NCI-H1105 (cell line): Measurements from ENCODE around the gene GPR161.
A peak's percentile ranks its signal among the peaks of the same experiment; 100 is the strongest.

ENCODE experiments used
- DNase-seq: peaks from one replicate; lab custom pipeline; 2025; lab: John Stamatoyannopoulos, UW

Gene GPR161

DNA sequence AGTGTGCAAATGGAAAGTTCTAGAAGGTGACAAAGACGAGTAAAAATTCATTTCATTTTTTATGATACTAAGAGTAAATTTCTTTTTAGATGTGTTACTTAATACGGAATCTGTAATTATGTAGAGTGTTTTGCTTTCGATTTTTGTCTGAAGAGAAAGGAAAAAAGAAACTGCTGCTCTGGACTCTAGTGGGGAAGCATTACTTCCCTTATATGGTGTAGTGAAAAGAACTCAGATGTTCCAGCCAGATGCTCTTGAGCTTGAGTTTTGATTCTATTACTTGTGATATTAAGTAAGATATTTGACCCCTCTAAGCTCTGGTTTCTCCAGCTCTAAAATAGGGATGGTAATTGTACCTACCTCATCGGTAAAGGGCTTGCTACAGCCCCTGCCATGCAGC, 12.2 kb upstream of the GPR161 start:
- DNase-seq: no peak

DNA sequence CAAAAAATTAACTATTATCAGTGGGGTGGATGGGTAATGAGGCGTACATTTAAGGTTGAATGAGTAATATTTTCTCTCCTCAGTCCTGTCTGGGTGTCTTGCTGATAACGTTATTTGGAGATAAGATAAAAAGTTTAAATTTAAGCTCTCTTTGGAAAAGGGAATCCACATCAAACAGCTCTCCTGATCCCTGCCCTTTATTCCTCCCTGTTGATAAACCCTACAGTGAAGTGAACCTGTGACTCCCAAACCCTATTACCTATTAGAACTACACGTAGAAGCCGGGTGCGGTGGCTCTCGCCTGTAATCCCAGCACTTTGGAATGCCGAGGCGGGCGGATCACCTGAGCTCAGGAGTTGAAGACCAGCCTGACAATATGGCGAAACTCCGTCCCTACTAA, 9.9 kb upstream of the GPR161 start:
- no peak for DNase-seq

GRCh38 chr1:168146160-168146539, 9.4 kb upstream of the GPR161 start:
- no peak for DNase-seq

- peak; percentile 61 for DNase-seq
These were observed 8.7 kb upstream of the GPR161 start for GRCh38 chr1:168145184-168146159.

DNA sequence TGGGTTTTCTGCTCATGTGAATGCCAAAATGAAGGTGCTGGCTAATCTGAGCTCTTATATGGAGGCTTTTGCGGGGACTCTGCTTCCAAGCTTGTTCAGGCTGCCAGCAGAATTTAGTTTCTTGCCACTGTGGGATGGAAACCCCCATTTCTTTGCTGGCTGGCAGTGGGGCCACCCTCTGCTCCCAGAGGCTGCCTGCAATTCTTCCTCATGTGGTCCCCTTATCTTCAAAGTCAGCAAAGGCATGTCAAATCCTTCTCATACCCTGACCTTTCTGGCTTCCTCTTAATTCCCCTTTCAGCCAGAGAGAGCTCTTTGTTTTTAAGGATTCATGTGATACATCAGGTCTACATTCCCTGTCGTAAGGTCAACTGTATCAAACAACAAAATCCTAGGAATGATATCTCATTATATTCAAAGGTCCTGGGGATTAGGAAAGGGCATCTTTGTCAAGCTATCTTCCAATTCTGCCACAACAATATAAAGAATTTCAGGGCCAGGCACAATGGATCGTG, 5.2 kb upstream of the GPR161 start:
- DNase-seq: no peak

DNA sequence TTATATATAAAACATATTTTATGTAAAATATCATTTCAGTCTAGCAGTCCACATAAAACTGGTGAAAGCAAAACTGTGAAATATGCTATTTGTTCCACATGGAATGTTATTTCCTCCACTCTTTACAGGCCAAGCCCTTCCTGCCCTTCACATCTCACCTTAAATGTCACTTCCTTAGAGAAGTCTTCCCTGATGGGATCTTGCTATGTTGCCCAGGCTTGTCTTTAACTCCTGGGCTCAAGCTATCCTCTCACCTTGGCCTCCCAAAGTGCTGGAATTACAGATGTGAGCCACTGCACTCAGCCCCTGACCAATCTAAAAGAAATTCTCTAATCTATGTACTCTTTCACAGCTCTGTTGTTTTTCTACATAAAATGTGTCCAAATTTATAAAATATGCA, 2.3 kb upstream of the GPR161 start:
- no peak for DNase-seq

DNA sequence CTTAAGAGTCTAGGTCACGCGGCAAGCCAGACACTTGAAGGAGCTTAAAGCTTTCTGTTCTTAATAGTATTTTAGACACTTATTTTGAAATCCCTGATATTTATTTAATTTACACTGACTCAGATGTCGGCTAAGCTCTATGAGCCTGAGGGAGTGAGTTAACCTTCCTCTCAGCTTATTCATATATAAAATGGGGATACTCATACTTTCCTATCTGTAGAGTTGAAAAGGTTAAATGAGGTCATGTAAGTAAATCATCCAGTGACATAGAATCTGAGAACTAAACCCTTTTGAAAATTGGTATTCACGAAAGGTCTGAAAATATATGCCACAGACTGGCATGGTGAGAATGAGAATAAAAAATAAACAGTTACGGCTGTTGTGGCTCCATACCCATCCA, 1.4 kb upstream of the GPR161 start:
- no peak for DNase-seq

GRCh38 chr1:168137515-168137821, 738 bp upstream of the GPR161 start:
- DNase-seq: no peak

DNA sequence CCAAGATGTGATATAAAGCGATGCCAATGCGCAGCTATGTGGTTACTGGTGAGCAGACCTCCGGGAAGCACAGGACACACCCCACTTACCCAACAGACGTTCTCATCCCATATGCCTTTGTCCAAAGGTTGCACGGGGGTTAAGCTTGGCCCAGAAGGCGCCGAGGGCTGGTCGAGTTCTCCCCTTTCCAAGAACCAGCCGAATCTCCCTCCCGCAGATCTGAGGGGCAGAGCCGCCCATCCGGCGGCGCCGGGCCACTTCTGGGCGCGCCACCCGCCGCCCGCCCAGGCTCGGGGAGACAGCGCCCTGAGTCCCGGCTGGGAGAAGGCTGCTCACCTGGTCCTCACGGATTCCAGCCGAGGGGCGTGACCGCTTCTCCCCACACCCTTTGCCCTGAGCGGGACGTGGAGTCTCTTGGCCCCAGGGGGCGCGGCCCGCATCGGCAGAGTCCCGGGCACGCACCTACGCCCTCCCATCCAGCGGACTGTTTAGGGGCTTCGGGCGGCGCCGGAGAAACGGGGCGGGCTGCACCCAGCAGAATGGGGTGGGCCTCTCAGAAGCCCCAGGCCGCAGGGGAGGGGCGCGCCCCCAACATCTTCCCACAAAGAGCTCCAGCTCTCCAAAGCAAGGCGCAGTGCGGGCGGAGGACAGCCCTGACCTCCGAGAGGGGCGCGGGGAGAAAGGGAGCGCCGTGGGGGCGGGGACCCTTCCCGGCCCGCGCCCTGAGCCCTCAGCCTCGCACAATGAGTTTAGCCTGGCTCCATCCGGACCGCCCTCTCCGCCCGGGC, 615 bp downstream of the GPR161 start:
- DNase-seq: peak; percentile 26

GRCh38 chr1:168135116-168135920, 1.4 kb downstream of the GPR161 start:
- DNase-seq: peak; percentile 48

- no peak for DNase-seq
These were observed 2.1 kb downstream of the GPR161 start for GRCh38 chr1:168134642-168135041.

DNA sequence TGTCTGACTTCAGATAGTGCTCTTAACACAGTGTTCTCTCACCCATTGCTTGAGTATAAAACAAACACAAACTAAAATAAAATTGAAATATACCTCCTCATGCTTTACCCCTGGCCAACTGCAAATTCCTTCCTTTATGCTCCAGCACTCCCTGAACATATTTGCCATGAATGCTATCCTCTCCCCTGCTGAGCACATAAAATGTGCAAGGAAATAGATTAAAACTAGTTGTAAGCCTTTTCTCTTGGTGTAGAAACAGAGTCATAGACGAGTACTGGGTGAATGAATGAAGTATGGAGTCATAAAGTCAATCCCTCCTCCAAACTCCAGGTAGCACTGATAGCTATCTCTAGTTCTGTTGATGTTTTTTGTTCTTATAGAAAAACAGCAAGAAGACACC, 2.6 kb downstream of the GPR161 start:
- DNase-seq: no peak

DNA sequence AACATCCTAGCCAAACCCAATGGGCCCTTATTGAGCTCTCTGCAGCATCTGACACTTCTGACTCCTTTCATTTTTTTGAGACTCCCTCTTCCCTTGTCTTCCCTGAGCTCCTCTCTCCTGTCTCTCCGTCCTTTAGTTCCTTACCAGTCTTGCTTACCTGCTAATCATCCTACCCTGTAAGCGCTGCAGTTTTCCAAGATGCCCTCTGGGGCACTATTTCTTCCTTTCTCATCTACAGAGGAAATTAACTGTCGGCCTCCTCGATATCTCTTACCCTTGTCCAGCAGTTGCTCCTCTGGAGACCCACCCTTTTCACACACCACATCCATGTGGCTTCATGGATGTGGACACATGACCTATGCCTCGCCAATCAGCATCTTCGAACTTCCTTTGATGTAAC, 6.8 kb downstream of the GPR161 start:
- no peak for DNase-seq

GRCh38 chr1:168127503-168127902, 9.2 kb downstream of the GPR161 start:
- no peak for DNase-seq

- no peak for DNase-seq
These were observed 11.7 kb downstream of the GPR161 start for GRCh38 chr1:168125051-168125450.

DNA sequence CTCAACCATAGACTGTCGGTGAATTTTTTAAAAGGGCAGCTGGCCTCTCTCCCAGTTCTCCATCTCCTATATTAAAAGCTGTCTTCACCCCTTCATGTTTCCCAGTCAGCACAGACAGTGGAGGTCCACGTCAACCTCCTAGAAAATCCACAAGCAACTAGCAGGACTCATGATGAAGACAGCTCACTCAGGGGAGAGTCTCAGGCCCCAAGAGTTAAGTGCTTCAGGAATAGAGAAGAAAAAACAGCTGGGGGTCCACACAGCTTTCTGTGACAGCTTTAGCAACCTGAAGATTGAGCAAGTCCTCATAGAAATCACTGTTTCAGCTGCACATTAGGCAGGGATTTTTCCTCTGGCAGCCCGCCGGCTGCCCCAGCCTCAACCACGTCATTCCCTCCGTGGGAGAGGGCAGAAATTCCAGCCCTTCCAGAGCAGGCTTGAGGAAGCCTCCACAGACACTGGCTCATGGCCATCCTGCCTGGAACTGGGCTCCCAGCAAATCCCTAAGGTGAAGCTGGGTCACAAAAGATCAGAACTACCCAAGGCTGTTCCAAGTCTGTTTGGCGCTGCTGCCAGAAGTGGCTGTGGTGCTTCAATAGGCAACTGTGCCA, 15.2 kb downstream of the GPR161 start:
- no peak for DNase-seq

DNA sequence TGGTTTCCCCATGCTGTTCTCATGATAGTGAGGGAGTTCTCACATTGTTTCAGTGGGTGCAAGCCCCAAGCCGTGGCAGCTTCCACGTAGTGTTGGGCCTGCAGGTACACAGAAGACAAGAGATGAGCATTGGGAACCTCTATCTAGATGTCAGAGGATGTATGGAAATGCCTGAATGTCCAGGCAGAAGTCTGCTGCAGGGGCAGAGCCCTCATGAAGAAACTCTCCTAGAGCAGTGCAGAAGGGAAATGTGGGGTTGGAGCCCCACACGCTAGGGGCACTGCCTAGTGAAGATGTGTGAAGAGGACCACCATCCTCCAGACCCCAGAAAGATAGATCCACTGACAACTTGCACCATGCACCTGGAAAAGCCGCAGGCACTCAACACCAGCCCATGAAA, 17.0 kb downstream of the GPR161 start:
- no peak for DNase-seq

- DNase-seq: no peak
These were observed 20.4 kb downstream of the GPR161 start for GRCh38 chr1:168116327-168116799.

DNA sequence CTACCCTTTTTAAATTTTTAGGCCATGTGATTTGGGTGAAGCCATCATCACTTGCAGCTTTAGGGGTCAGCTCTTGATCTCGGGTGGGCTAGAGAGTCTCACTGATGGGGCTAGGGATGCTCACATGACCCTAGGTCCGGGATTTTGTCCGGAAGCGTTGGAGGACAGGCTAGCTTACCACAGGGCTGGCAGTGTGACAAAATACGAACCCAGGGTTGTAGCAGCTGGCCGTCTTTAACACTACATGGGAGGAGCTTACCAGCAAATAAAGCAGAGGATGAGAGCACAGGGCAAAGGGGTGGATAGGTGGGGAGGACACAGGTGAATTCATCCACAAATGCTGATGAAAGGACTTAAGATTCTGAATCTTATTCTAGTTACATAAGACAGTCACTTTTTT, 21.9 kb downstream of the GPR161 start:
- no peak for DNase-seq

- DNase-seq: peak; percentile 87
These were observed 23.9 kb downstream of the GPR161 start for GRCh38 chr1:168112673-168113305.

DNA sequence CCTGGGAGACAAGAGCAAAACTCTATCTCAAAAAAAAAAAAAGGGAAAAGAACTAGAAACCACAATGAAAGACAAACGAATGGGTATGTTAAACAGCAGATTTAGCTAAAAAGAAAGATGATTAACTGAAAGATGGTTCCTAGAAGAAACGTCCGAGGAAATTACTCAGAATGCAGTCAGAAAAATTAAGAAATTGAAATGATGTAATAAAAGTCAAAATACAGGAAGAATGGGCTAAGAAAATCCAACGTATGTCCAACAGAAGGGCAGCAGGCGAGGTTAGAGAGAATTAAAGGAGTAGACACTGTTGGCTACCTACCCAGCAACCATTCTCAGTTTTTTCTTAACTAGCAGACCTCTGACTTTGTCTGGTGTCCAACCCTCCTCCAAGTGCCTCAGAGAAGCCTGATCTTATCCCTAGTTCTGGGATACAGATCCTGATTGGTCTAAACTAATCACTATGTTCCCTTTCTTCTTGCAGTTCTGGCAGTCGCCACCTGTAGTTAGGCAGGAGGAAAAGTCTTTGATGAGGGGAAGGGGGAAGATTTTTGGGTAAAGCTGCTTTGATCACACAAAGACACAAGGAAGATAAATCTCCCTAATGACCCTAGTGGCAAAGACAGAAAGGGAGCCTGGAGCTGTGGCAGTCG, 25.7 kb downstream of the GPR161 start:
- no peak for DNase-seq
